ENCODE data around the gene CTSL. TPM values are rescaled to one million over a fixed set of nuclear protein-coding genes. Genes with fewer than 3 reads are reported as not detected.
A peak's percentile ranks its signal among the peaks of the same experiment; 100 is the strongest.

The CTSL gene
- polyA plus RNA-seq, 2 of the 4 experiments (the other 2 are of a cell fraction), result 725 to 902 TPM

GRCh38 chr9:87685441-87685840 lies 40.5 kb upstream of the CTSL start:
- Histone ChIP-seq H3K4me3 (no peak overlapping the region), H3K4me1 (peaks cover 27% of the 10 kb centered on the region; the same call in 2 of the 3 replicates), H3K4me2 (no peak overlapping the region), H3K9me3 (no peaks in the 10 kb centered on the region), H3K27ac (peak overlapping the region; percentile 34 to 70; a peak in 5 of 6 replicates)
- no peak for DNase-seq (ENCODE audit: low read depth in 1 of 2, low spot score in 1 of 2)
- POLR2A ChIA-PET, result no interaction called here
- FAIRE-seq, result no peak
- TF ChIP-seq EP300 (IDR thresholded peaks at IDR 0.05), result no peak
- TF ChIP-seq, protein P1, sequence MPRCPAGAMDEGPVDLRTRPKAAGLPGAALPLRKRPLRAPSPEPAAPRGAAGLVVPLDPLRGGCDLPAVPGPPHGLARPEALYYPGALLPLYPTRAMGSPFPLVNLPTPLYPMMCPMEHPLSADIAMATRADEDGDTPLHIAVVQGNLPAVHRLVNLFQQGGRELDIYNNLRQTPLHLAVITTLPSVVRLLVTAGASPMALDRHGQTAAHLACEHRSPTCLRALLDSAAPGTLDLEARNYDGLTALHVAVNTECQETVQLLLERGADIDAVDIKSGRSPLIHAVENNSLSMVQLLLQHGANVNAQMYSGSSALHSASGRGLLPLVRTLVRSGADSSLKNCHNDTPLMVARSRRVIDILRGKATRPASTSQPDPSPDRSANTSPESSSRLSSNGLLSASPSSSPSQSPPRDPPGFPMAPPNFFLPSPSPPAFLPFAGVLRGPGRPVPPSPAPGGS (IDR thresholded peaks at IDR 0.05), result no peak
- TF ChIP-seq ELK1 (IDR thresholded peaks at IDR 0.05; ENCODE audit: low read depth, low read length), result no peak
- no peak for TF ChIP-seq KDM1A (IDR thresholded peaks at IDR 0.05; ENCODE audit: low read depth)
- TF ChIP-seq HOXB5 (CRISPR knock-in tag; IDR thresholded peaks at IDR 0.05), result no peak
- no peak for TF ChIP-seq JUNB (IDR thresholded peaks at IDR 0.05)
- TF ChIP-seq ZFP36 (IDR thresholded peaks at IDR 0.05; ENCODE audit: borderline replicate concordance, partially characterized antibody), result no peak
- no peak for TF ChIP-seq ZSCAN20 (CRISPR knock-in tag; IDR thresholded peaks at IDR 0.05)
- TF ChIP-seq, protein P2, sequence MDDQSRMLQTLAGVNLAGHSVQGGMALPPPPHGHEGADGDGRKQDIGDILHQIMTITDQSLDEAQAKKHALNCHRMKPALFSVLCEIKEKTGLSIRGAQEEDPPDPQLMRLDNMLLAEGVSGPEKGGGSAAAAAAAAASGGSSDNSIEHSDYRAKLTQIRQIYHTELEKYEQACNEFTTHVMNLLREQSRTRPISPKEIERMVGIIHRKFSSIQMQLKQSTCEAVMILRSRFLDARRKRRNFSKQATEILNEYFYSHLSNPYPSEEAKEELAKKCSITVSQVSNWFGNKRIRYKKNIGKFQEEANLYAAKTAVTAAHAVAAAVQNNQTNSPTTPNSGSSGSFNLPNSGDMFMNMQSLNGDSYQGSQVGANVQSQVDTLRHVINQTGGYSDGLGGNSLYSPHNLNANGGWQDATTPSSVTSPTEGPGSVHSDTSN (IDR thresholded peaks at IDR 0.05), result no peak
- no peak for TF ChIP-seq JUN (IDR thresholded peaks at IDR 0.05)
- no peak for TF ChIP-seq CHD4 (IDR thresholded peaks at IDR 0.05; ENCODE audit: borderline replicate concordance)
- no peak for TF ChIP-seq ESRRA (IDR thresholded peaks at IDR 0.05; ENCODE audit: borderline replicate concordance, low read length)
- TF ChIP-seq HDAC2 (IDR thresholded peaks at IDR 0.05), result no peak
- no peak for TF ChIP-seq EHF (CRISPR knock-in tag; IDR thresholded peaks at IDR 0.05)
- no peak; a peak in 1 of 6 replicates for ATAC-seq
- CTCF ChIA-PET, result interaction anchor here (0.6 to 21.0 kb wide), 23 partner anchors 9 to 558 kb away, joined by 3 to 473 read pairs (median 7); partner anchors contain the start of gene CTSL
- WGBS (ENCODE audit: missing lambda C conversion rate), result 85% methylated on average over 4 of the region's 4 CpGs

- POLR2A ChIA-PET, result no interaction called here
- no peak overlapping the region for H3K4me3 ChIP-seq
- CTCF ChIA-PET, result interaction anchor here (1.1 to 21.0 kb wide), 10 partner anchors 8 to 360 kb away, joined by 3 to 473 read pairs (median 6); no protein-coding TSS in a partner anchor
- 81% methylated on average over 13 of the region's 14 CpGs for WGBS (ENCODE audit: missing lambda C conversion rate)
- H3K4me2 ChIP-seq, result no peak overlapping the region
- H3K27ac ChIP-seq, result peak overlapping the region; percentile 34 to 70; a peak in 4 of 6 replicates
- DNase-seq (ENCODE audit: low read depth in 1 of 2, low spot score in 1 of 2) (no peak), ATAC-seq (no peak), FAIRE-seq (no peak)
- TF ChIP-seq CBX2 (IDR thresholded peaks at IDR 0.05; ENCODE audit: borderline replicate concordance, low read depth) (no peak), HEYL (CRISPR knock-in tag; IDR thresholded peaks at IDR 0.05) (no peak), EHF (CRISPR knock-in tag; IDR thresholded peaks at IDR 0.05) (no peak), FOSB (CRISPR knock-in tag; IDR thresholded peaks at IDR 0.05) (no peak), FOSL2 (IDR thresholded peaks at IDR 0.05) (no peak), FOSL2 (CRISPR knock-in tag; IDR thresholded peaks at IDR 0.05) (no peak), REST (IDR thresholded peaks at IDR 0.05) (no peak), KDM1A (IDR thresholded peaks at IDR 0.05; ENCODE audit: low read depth) (no peak)
- TF ChIP-seq, protein P3, sequence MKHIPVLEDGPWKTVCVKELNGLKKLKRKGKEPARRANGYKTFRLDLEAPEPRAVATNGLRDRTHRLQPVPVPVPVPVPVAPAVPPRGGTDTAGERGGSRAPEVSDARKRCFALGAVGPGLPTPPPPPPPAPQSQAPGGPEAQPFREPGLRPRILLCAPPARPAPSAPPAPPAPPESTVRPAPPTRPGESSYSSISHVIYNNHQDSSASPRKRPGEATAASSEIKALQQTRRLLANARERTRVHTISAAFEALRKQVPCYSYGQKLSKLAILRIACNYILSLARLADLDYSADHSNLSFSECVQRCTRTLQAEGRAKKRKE (CRISPR knock-in tag; IDR thresholded peaks at IDR 0.05; ENCODE audit: low read depth), result no peak
- H3K9me3 ChIP-seq, result no peaks in the 10 kb centered on the region
- H3K4me1 ChIP-seq, result peaks cover 27% of the 10 kb centered on the region; the same call in 2 of the 3 replicates
Measured at GRCh38 chr9:87685871-87686519, 39.9 kb upstream of the CTSL start.
